ENCODE measurements around the gene RPL41.

RPL41 gene

DNA sequence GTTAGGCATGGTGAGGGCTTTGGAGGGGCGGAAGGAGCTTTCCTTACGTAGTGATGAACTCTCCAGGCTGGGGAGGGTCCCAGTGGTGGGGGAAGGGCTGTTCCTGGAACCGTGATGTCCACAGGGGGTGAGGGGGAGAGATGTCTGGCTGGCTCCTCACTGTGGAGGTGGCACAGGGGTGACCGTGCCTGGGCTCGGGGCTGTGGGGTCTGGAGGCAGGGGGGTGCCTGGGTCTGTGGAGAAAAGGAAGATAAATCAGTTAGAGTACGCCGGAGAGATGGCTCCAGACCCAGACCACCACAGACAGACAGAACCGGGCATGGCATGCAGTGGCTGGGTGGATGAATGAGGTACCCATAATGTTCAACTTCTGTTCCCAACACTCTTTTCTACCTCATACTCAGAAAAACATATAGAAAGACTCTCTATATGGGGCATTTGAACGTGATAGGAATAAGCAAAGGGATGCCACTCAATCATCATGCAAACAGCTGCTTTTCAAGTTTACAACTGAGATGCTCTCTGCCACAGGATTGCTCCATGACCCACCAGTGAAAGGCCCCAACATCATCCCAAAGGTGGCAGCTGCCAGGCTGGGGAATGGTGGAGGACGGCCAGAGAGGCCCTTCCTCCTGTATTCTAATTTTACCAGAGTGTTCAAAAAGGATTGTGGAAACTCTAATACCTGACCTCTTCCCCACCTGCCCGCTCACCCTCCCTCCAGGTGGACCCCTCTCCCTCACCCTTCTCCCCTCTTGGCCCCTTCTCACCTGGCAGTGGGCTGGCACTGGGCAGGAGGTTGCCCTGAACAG lies 47.3 kb downstream of the RPL41 start:
- TF ChIP-seq, protein P1, sequence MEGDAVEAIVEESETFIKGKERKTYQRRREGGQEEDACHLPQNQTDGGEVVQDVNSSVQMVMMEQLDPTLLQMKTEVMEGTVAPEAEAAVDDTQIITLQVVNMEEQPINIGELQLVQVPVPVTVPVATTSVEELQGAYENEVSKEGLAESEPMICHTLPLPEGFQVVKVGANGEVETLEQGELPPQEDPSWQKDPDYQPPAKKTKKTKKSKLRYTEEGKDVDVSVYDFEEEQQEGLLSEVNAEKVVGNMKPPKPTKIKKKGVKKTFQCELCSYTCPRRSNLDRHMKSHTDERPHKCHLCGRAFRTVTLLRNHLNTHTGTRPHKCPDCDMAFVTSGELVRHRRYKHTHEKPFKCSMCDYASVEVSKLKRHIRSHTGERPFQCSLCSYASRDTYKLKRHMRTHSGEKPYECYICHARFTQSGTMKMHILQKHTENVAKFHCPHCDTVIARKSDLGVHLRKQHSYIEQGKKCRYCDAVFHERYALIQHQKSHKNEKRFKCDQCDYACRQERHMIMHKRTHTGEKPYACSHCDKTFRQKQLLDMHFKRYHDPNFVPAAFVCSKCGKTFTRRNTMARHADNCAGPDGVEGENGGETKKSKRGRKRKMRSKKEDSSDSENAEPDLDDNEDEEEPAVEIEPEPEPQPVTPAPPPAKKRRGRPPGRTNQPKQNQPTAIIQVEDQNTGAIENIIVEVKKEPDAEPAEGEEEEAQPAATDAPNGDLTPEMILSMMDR (conservative IDR thresholded peaks at IDR 0.05; ENCODE audit: low read depth, low read length): no peak
- no peak overlapping the region for H3K4me3 ChIP-seq (ENCODE audit: low read depth, low read length)
- DNase-seq (ENCODE audit: low read depth): no peak

DNA sequence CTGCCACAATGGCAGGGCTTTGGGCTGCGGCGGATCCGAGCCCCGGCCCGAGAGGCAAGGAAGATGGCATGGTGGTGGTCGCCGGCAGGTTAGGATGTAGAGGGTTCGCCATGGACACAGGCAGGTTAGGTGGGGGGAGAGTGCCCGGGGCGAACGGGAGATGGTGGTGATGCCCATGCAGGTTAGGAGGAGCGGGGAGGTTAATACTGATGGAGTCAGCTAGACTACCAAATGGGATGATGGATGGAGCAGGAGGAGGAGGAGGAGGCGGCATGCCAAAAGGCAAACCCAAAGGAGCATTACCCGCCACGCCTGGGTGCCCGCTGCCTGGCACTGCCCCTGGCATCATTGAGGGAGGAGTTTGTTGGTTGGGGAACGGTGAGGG lies 47.9 kb downstream of the RPL41 start:
- no peak for DNase-seq (ENCODE audit: low read depth)
- TF ChIP-seq, protein P1 (conservative IDR thresholded peaks at IDR 0.05; ENCODE audit: low read depth, low read length): no peak
- no peak overlapping the region for H3K4me3 ChIP-seq (ENCODE audit: low read depth, low read length)

DNA sequence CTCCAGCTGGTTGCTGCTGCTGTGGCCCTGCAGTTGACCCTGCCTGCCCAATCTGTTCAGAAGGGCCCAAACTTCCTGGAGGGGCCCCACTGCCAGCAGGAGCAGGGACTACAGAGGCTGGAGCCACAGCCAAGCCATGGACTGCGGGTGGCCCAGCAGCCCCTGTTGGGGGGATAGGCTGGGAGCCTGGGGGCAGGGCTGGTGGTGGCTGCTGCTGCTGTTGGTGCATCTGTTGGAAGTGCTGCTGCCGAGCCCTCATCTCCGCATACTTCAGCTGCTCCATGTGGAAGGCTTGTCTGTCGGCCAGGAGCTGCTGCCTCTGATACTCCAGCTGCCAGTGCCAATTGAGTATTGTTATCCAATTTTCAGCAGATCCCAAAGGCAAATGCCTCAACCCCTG lies 48.9 kb downstream of the RPL41 start:
- no peak for DNase-seq (ENCODE audit: low read depth)
- TF ChIP-seq, protein P1 (conservative IDR thresholded peaks at IDR 0.05; ENCODE audit: low read depth, low read length): no peak
- no peak overlapping the region for H3K4me3 ChIP-seq (ENCODE audit: low read depth, low read length)

Measured in choroid plexus epithelial cell (primary cell).